K562 (cell line): ENCODE results near the gene NIFK. TPM values are rescaled to one million over a fixed set of nuclear protein-coding genes. Genes with fewer than 3 reads are reported as not detected.
A peak's percentile ranks its signal among the peaks of the same experiment; 100 is the strongest.

ENCODE experiments used
- CREB1 ChIP-seq, 2 experiments: sonication (generic) in 1 of 2; formaldehyde crosslinking in 1 of 2; IDR thresholded peaks; 2 replicates each; pipeline versions ENCODE4 v1.6.1 to v1.8.0; 2012 to 2022; ENCODE audit warnings: inconsistent platforms in 1 of 2, mild to moderate bottlenecking in 1 of 2, missing genetic modification reagents in 1 of 2, moderate library complexity in 1 of 2
- DPF2 ChIP-seq: fragments of 450-650 bp; IDR thresholded peaks from 2 replicates; pipeline ENCODE4 v1.6.1; 2016
- PTRF ChIP-seq: fragments of 450-650 bp; IDR thresholded peaks from 2 replicates; pipeline ENCODE4 v1.6.1; 2016; ENCODE audit warnings: mild to moderate bottlenecking, missing genetic modification characterization, missing compliant biosample characterization
- RBM39 ChIP-seq: fragments of 200-400 bp; formaldehyde crosslinking; optimal IDR thresholded peaks from 2 replicates; pipeline ENCODE3; 2018; ENCODE audit warnings: low read depth, low read length
- SOX6 ChIP-seq: fragments of 450-650 bp; IDR thresholded peaks from 2 replicates; pipeline ENCODE4 v1.6.1; 2014; ENCODE audit warnings: mild to moderate bottlenecking
- TRIM25 ChIP-seq: fragments of 450-650 bp; IDR thresholded peaks from 2 replicates; pipeline ENCODE4 v1.7.0; 2016; ENCODE audit warnings: borderline replicate concordance
- TRIM28 ChIP-seq: fragments of 450-650 bp; IDR thresholded peaks from 2 replicates; pipeline ENCODE4 v1.6.1; 2017
- U2AF1 ChIP-seq: fragments of 200-400 bp; formaldehyde crosslinking; optimal IDR thresholded peaks from 2 replicates; pipeline ENCODE3; 2017; ENCODE audit warnings: mild to moderate bottlenecking, low read depth, low read length, moderate library complexity
- ZBTB2 ChIP-seq: fragments of 450-650 bp; IDR thresholded peaks from 2 replicates; pipeline ENCODE4 v1.6.1; 2016; ENCODE audit warnings: antibody characterized with exemption
- polyA plus RNA-seq, 8 experiments: library from polyadenylated mRNA; depleted of rRNA in 4 of 8; stranded (reverse) in 5 of 8; unstranded in 3 of 8; fragments of >200 nt; fragmentation: Nextera tagmentation in 2 of 8; fragmentation: Illumina TruSeq in 1 of 8; extraction: Ambion mirVana in 2 of 8; extraction: Trizol in 1 of 8; gene quantifications; 2 replicates each; pipeline versions ENCODE4 v1.2.1 to v1.2.3, GENCODE V29; 2011 to 2014; ENCODE audit warnings: inconsistent platforms in 1 of 8, missing spikeins in 1 of 8
- total RNA-seq, 7 experiments: library from RNA; depleted of rRNA in 6 of 7; stranded (reverse); fragments of >200 nt in 6 of 7; fragmentation: Illumina TruSeq in 2 of 7; extraction: Trizol in 2 of 7; gene quantifications; 2 replicates each; pipeline versions ENCODE4 v1.2.1 to v1.2.3, GENCODE V29; 2011 to 2021; ENCODE audit warnings: low replicate concordance in 1 of 7
- TF ChIP-seq, protein P1 (sequence below), 2 experiments: fragments of 450-650 bp; IDR thresholded peaks; 2 replicates each; pipeline ENCODE4 v1.6.1; 2016
- TF ChIP-seq, protein P2 (sequence below): fragments of 450-650 bp; IDR thresholded peaks from 2 replicates; pipeline ENCODE4 v1.6.1; 2017; ENCODE audit warnings: antibody characterized with exemption, mild to moderate bottlenecking
- TF ChIP-seq, protein P3 (sequence below): fragments of 250-450 bp; sonication (Bioruptor Pico); IDR thresholded peaks from 2 replicates; pipeline ENCODE4 v1.4.0; 2020

The NIFK gene
- total and polyA plus RNA-seq, 9 of the 15 experiments (the other 6 are each of a cell fraction or from before 2014, with no cell fraction given): 60.2 to 426 (median 183) TPM

GRCh38 chr2:121736462-121737336 is at the start of gene NIFK (continued):
- TF ChIP-seq, protein P1, sequence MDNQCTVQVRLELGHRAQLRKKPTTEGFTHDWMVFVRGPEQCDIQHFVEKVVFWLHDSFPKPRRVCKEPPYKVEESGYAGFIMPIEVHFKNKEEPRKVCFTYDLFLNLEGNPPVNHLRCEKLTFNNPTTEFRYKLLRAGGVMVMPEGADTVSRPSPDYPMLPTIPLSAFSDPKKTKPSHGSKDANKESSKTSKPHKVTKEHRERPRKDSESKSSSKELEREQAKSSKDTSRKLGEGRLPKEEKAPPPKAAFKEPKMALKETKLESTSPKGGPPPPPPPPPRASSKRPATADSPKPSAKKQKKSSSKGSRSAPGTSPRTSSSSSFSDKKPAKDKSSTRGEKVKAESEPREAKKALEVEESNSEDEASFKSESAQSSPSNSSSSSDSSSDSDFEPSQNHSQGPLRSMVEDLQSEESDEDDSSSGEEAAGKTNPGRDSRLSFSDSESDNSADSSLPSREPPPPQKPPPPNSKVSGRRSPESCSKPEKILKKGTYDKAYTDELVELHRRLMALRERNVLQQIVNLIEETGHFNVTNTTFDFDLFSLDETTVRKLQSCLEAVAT (IDR thresholded peaks at IDR 0.05): no peak
- TF ChIP-seq TRIM25: no peak
- no peak for TF ChIP-seq ZBTB2
- TF ChIP-seq, protein P2, sequence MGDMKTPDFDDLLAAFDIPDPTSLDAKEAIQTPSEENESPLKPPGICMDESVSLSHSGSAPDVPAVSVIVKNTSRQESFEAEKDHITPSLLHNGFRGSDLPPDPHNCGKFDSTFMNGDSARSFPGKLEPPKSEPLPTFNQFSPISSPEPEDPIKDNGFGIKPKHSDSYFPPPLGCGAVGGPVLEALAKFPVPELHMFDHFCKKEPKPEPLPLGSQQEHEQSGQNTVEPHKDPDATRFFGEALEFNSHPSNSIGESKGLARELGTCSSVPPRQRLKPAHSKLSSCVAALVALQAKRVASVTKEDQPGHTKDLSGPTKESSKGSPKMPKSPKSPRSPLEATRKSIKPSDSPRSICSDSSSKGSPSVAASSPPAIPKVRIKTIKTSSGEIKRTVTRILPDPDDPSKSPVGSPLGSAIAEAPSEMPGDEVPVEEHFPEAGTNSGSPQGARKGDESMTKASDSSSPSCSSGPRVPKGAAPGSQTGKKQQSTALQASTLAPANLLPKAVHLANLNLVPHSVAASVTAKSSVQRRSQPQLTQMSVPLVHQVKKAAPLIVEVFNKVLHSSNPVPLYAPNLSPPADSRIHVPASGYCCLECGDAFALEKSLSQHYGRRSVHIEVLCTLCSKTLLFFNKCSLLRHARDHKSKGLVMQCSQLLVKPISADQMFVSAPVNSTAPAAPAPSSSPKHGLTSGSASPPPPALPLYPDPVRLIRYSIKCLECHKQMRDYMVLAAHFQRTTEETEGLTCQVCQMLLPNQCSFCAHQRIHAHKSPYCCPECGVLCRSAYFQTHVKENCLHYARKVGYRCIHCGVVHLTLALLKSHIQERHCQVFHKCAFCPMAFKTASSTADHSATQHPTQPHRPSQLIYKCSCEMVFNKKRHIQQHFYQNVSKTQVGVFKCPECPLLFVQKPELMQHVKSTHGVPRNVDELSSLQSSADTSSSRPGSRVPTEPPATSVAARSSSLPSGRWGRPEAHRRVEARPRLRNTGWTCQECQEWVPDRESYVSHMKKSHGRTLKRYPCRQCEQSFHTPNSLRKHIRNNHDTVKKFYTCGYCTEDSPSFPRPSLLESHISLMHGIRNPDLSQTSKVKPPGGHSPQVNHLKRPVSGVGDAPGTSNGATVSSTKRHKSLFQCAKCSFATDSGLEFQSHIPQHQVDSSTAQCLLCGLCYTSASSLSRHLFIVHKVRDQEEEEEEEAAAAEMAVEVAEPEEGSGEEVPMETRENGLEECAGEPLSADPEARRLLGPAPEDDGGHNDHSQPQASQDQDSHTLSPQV: no peak
- no peak for TF ChIP-seq TRIM28
- no peak for TF ChIP-seq DPF2
- peak; percentile 87 for TF ChIP-seq CREB1 (IDR thresholded peaks at IDR 0.05)
- TF ChIP-seq CREB1 (CRISPR knock-in tag; IDR thresholded peaks at IDR 0.05): peak; percentile 85
- TF ChIP-seq PTRF (tag): no peak
- TF ChIP-seq, protein P3, sequence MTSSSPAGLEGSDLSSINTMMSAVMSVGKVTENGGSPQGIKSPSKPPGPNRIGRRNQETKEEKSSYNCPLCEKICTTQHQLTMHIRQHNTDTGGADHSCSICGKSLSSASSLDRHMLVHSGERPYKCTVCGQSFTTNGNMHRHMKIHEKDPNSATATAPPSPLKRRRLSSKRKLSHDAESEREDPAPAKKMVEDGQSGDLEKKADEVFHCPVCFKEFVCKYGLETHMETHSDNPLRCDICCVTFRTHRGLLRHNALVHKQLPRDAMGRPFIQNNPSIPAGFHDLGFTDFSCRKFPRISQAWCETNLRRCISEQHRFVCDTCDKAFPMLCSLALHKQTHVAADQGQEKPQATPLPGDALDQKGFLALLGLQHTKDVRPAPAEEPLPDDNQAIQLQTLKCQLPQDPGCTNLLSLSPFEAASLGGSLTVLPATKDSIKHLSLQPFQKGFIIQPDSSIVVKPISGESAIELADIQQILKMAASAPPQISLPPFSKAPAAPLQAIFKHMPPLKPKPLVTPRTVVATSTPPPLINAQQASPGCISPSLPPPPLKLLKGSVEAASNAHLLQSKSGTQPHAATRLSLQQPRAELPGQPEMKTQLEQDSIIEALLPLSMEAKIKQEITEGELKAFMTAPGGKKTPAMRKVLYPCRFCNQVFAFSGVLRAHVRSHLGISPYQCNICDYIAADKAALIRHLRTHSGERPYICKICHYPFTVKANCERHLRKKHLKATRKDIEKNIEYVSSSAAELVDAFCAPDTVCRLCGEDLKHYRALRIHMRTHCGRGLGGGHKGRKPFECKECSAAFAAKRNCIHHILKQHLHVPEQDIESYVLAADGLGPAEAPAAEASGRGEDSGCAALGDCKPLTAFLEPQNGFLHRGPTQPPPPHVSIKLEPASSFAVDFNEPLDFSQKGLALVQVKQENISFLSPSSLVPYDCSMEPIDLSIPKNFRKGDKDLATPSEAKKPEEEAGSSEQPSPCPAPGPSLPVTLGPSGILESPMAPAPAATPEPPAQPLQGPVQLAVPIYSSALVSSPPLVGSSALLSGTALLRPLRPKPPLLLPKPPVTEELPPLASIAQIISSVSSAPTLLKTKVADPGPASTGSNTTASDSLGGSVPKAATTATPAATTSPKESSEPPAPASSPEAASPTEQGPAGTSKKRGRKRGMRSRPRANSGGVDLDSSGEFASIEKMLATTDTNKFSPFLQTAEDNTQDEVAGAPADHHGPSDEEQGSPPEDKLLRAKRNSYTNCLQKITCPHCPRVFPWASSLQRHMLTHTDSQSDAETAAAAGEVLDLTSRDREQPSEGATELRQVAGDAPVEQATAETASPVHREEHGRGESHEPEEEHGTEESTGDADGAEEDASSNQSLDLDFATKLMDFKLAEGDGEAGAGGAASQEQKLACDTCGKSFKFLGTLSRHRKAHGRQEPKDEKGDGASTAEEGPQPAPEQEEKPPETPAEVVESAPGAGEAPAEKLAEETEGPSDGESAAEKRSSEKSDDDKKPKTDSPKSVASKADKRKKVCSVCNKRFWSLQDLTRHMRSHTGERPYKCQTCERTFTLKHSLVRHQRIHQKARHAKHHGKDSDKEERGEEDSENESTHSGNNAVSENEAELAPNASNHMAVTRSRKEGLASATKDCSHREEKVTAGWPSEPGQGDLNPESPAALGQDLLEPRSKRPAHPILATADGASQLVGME: peak; percentile 64; the same call in 1 of the 2 replicates
- no peak for TF ChIP-seq RBM39
- no peak for TF ChIP-seq SOX6
- no peak for TF ChIP-seq U2AF1
